ENCODE measurements around the gene AVEN.
"Not testable (repeated sequence)": the region's sequence is repeated elsewhere in the genome, so short reads cannot be mapped to it uniquely, and the experiment has no call there.

DNA sequence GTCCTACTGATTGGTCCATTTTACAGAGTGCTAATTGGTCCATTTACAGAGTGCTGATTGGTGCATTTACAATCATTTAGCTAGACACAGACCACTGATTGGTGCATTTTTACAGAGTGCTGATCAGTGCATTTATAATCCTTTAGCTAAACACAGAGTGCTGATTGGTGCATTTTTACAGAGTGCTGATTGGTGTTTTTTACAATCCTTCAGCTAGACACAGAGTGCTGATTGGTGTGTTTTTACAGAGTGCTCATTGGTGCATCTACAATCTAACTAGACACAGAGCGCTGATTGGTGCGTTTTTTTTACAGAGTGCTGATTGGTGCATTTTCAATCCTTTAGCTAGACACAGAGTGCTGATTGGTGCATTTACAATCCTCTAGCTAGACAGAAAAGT is 20.3 kb downstream of the AVEN start:
- TF ChIP-seq, protein P1, sequence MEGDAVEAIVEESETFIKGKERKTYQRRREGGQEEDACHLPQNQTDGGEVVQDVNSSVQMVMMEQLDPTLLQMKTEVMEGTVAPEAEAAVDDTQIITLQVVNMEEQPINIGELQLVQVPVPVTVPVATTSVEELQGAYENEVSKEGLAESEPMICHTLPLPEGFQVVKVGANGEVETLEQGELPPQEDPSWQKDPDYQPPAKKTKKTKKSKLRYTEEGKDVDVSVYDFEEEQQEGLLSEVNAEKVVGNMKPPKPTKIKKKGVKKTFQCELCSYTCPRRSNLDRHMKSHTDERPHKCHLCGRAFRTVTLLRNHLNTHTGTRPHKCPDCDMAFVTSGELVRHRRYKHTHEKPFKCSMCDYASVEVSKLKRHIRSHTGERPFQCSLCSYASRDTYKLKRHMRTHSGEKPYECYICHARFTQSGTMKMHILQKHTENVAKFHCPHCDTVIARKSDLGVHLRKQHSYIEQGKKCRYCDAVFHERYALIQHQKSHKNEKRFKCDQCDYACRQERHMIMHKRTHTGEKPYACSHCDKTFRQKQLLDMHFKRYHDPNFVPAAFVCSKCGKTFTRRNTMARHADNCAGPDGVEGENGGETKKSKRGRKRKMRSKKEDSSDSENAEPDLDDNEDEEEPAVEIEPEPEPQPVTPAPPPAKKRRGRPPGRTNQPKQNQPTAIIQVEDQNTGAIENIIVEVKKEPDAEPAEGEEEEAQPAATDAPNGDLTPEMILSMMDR (IDR thresholded peaks at IDR 0.05) = not testable (repeated sequence)
- not testable (repeated sequence) for TF ChIP-seq POLR2A (IDR thresholded peaks at IDR 0.05)

Data from breast epithelium (tissue), 3 donors.